ENCODE measurements around the gene NGFR.

Gene NGFR

DNA sequence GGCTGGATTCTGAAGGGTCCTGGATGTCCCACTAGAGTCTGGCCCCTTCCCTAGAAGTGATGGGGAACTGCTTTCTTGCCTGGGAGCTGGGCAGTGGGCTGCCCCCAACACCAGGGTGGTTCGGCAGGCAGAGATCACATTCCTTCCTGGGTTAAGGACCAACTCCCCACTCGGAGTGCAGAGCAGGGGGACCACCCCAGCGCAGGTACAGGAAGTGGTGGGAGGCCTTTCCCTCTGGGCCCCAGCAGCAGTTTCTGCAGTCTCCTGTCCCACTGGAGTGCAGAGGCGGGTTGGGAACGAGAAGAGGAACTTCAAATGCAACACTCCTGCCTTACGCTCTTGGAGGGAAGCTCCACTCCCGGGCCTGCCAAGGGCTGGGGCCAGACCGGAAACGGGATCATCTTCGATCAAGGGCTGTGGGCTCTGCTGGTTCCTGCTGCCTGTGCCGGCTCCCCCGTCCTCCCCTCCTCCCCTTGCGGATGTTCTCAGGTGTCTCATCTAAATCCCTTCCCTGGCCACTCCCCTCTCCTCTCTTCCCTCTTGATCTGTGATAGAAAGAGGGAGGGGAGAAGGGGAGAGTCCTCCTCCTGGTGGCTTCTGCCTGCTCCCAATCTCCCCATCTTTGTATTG is 9.0 kb upstream of the NGFR start:
- no peak for TF ChIP-seq CTCF (IDR thresholded peaks at IDR 0.05; ENCODE audit: low read length)
- no peak for TF ChIP-seq EZH2phosphoT487 (IDR thresholded peaks at IDR 0.05; ENCODE audit: low read length)
- TF ChIP-seq EZH2 (optimal IDR thresholded peaks at IDR 0.05; ENCODE audit: low read depth, low read length) = no peak
- Histone ChIP-seq H3K4me1 (ENCODE audit: low read length) (no peaks in the 10 kb centered on the region), H3K9me3 (replicated peaks; ENCODE audit: insufficient read depth, low read length) (no peaks in the 10 kb centered on the region), H3K9me2 (replicated peaks; ENCODE audit: insufficient read depth, low read length) (no peaks in the 10 kb centered on the region), H3K36me3 (replicated peaks; ENCODE audit: insufficient read depth, low read length) (no peaks in the 10 kb centered on the region), H3K79me2 (ENCODE audit: low read length) (no peaks in the 10 kb centered on the region), H3K27me3 (replicated peaks; ENCODE audit: insufficient read depth, low read length) (peaks cover 95% of the 10 kb centered on the region), H3K4me3 (ENCODE audit: low read length) (no peak overlapping the region), H3F3A (ENCODE audit: insufficient read depth, low read length) (no peaks in the 10 kb centered on the region), H4K20me1 (ENCODE audit: insufficient read depth, low read length) (no peaks in the 10 kb centered on the region), H3K9ac (ENCODE audit: low read length) (no peak overlapping the region), H3K4me2 (ENCODE audit: low read depth, low read length) (no peak overlapping the region), H3K27ac (ENCODE audit: low read length) (no peak overlapping the region), H2AFZ (ENCODE audit: low read length) (no peak overlapping the region)
- no peak for DNase-seq

- H3K4me3 ChIP-seq (ENCODE audit: low read length) = no peak overlapping the region
- no peak overlapping the region for H3K9ac ChIP-seq (ENCODE audit: low read length)
- no peaks in the 10 kb centered on the region for H3F3A ChIP-seq (ENCODE audit: insufficient read depth, low read length)
- H2AFZ ChIP-seq (ENCODE audit: low read length) = no peak overlapping the region
- H3K4me2 ChIP-seq (ENCODE audit: low read depth, low read length) = no peak overlapping the region
- no peak for DNase-seq
- no peaks in the 10 kb centered on the region for H3K36me3 ChIP-seq (replicated peaks; ENCODE audit: insufficient read depth, low read length)
- TF ChIP-seq CTCF (IDR thresholded peaks at IDR 0.05; ENCODE audit: low read length) (no peak), EZH2 (optimal IDR thresholded peaks at IDR 0.05; ENCODE audit: low read depth, low read length) (no peak), EZH2phosphoT487 (IDR thresholded peaks at IDR 0.05; ENCODE audit: low read length) (no peak)
- peaks cover 98% of the 10 kb centered on the region for H3K27me3 ChIP-seq (replicated peaks; ENCODE audit: insufficient read depth, low read length)
- no peaks in the 10 kb centered on the region for H3K4me1 ChIP-seq (ENCODE audit: low read length)
- H3K9me2 ChIP-seq (replicated peaks; ENCODE audit: insufficient read depth, low read length) = no peaks in the 10 kb centered on the region
- no peaks in the 10 kb centered on the region for H3K79me2 ChIP-seq (ENCODE audit: low read length)
- H3K9me3 ChIP-seq (replicated peaks; ENCODE audit: insufficient read depth, low read length) = no peaks in the 10 kb centered on the region
- H3K27ac ChIP-seq (ENCODE audit: low read length) = no peak overlapping the region
- no peaks in the 10 kb centered on the region for H4K20me1 ChIP-seq (ENCODE audit: insufficient read depth, low read length)
These were observed 7.9 kb upstream of the NGFR start for GRCh38 chr17:49487183-49487582.

- no peaks in the 10 kb centered on the region for H3K9me3 ChIP-seq (replicated peaks; ENCODE audit: insufficient read depth, low read length)
- H3K9ac ChIP-seq (ENCODE audit: low read length) = no peak overlapping the region
- no peak overlapping the region for H3K27ac ChIP-seq (ENCODE audit: low read length)
- H3K4me3 ChIP-seq (ENCODE audit: low read length) = no peak overlapping the region
- no peaks in the 10 kb centered on the region for H3K9me2 ChIP-seq (replicated peaks; ENCODE audit: insufficient read depth, low read length)
- no peak overlapping the region for H3K4me2 ChIP-seq (ENCODE audit: low read depth, low read length)
- no peaks in the 10 kb centered on the region for H3K79me2 ChIP-seq (ENCODE audit: low read length)
- TF ChIP-seq CTCF (IDR thresholded peaks at IDR 0.05; ENCODE audit: low read length) = no peak
- TF ChIP-seq EZH2 (optimal IDR thresholded peaks at IDR 0.05; ENCODE audit: low read depth, low read length) = no peak
- TF ChIP-seq EZH2phosphoT487 (IDR thresholded peaks at IDR 0.05; ENCODE audit: low read length) = no peak
- DNase-seq = no peak
- peaks cover 96% of the 10 kb centered on the region for H3K27me3 ChIP-seq (replicated peaks; ENCODE audit: insufficient read depth, low read length)
- H4K20me1 ChIP-seq (ENCODE audit: insufficient read depth, low read length) = no peaks in the 10 kb centered on the region
- no peak overlapping the region for H2AFZ ChIP-seq (ENCODE audit: low read length)
- H3F3A ChIP-seq (ENCODE audit: insufficient read depth, low read length) = no peaks in the 10 kb centered on the region
- H3K4me1 ChIP-seq (ENCODE audit: low read length) = no peaks in the 10 kb centered on the region
- no peaks in the 10 kb centered on the region for H3K36me3 ChIP-seq (replicated peaks; ENCODE audit: insufficient read depth, low read length)
These were observed 6.5 kb upstream of the NGFR start for GRCh38 chr17:49488612-49489011.
